EL (cell line): ENCODE measurements around the gene C14orf180.

Source experiments
- DNase-seq: peaks from one replicate; pipeline ENCODE4 v3.0.0-alpha.2; 2016

Gene C14orf180

GRCh38 chr14:104579507-104579906 lies at the start of gene C14orf180:
TSS of gene C14orf180 (plus strand) at chr14:104579764. CDS start at chr14:104586431, 6,667 bp downstream.
- DNase-seq: no peak

GRCh38 chr14:104530646-104531045 lies 48.9 kb upstream of the C14orf180 start:
- DNase-seq: no peak

GRCh38 chr14:104531421-104532190 lies 48.0 kb upstream of the C14orf180 start:
- DNase-seq: no peak

GRCh38 chr14:104532191-104532555 lies 47.4 kb upstream of the C14orf180 start:
- DNase-seq: no peak

- DNase-seq: no peak
Measured at GRCh38 chr14:104534036-104534435, 45.5 kb upstream of the C14orf180 start.

- peak; percentile 61 for DNase-seq
Measured at GRCh38 chr14:104536942-104537612, 42.5 kb upstream of the C14orf180 start.

- DNase-seq: no peak
Measured at GRCh38 chr14:104537613-104537988, 42.0 kb upstream of the C14orf180 start.

- DNase-seq: no peak
Measured at GRCh38 chr14:104541905-104542465, 37.6 kb upstream of the C14orf180 start.

- no peak for DNase-seq
Measured at GRCh38 chr14:104542871-104543830, 36.4 kb upstream of the C14orf180 start.

- DNase-seq: no peak
Measured at GRCh38 chr14:104544362-104544961, 35.1 kb upstream of the C14orf180 start.

GRCh38 chr14:104545151-104545941 lies 34.2 kb upstream of the C14orf180 start:
- no peak for DNase-seq

- no peak for DNase-seq
Measured at GRCh38 chr14:104545942-104546501, 33.5 kb upstream of the C14orf180 start.

GRCh38 chr14:104546591-104547309 lies 32.8 kb upstream of the C14orf180 start:
- no peak for DNase-seq

GRCh38 chr14:104547310-104547997 lies 32.1 kb upstream of the C14orf180 start:
- no peak for DNase-seq

GRCh38 chr14:104547998-104548700 lies 31.4 kb upstream of the C14orf180 start:
- no peak for DNase-seq

- no peak for DNase-seq
Measured at GRCh38 chr14:104548802-104549535, 30.6 kb upstream of the C14orf180 start.

GRCh38 chr14:104549536-104550339 lies 29.8 kb upstream of the C14orf180 start:
- no peak for DNase-seq
